Esophagus squamous epithelium (tissue), 4 donors: ENCODE measurements around the gene KCTD11.

Experiments
- POLR2A ChIP-seq, 4 donors: fragments of 450-650 bp; IDR thresholded peaks; one replicate each; pipeline ENCODE4 v1.6.1; 2017; ENCODE audit warnings: antibody characterized with exemption in 4 of 4, mild to moderate bottlenecking in 4 of 4, moderate library complexity in 3 of 4
- TF ChIP-seq, protein P1 (sequence below), 6 experiments: fragments of 450-650 bp in 4 of 6; fragments of 200-600 bp in 2 of 6; sonication (generic) in 2 of 6; IDR thresholded peaks; one replicate each; pipeline ENCODE4 v1.5.1; 2016 to 2019; ENCODE audit warnings: antibody characterized with exemption in 6 of 6, mild to moderate bottlenecking in 4 of 6, moderate library complexity in 4 of 6

DNA sequence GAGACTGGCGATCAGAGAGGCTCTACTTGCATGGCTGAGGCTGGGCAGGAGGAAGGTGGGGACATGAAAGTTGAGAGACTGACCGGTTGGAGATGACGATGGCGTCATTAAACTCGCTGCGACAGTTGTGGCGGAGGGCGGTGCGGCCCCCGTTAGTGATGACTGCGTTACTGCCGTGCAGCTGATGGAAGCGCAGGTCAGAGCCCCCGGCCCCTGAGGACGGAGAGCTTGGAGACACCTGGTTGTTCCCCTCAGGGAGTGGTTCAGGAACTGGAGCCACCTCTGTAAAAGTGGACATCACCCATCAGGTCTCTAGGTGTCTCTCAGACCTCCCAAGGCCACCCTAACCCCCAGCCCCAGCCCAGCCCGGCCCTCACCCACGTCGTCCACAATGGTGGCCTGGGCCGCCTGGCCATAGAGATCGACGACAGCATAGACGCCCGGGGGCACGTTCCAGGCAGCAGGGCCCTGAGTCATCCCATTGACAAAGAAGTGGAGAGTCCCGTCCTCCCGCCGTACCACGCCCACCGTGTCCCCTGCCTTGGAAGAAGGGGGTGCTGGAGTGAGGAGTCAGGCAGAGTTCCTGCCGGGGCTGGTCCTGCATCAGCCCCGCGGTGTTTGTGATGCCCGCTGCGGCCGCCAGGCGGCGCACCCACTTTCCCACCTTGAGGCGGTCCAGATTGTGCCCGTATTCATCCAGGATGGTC lies 28.1 kb upstream of the KCTD11 start:
- TF ChIP-seq POLR2A (IDR thresholded peaks at IDR 0.05) = no peak
- TF ChIP-seq, protein P1, sequence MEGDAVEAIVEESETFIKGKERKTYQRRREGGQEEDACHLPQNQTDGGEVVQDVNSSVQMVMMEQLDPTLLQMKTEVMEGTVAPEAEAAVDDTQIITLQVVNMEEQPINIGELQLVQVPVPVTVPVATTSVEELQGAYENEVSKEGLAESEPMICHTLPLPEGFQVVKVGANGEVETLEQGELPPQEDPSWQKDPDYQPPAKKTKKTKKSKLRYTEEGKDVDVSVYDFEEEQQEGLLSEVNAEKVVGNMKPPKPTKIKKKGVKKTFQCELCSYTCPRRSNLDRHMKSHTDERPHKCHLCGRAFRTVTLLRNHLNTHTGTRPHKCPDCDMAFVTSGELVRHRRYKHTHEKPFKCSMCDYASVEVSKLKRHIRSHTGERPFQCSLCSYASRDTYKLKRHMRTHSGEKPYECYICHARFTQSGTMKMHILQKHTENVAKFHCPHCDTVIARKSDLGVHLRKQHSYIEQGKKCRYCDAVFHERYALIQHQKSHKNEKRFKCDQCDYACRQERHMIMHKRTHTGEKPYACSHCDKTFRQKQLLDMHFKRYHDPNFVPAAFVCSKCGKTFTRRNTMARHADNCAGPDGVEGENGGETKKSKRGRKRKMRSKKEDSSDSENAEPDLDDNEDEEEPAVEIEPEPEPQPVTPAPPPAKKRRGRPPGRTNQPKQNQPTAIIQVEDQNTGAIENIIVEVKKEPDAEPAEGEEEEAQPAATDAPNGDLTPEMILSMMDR (IDR thresholded peaks at IDR 0.05) = peak; percentile 68 to 90 (median 83)
